ENCODE results near the gene FCHSD2.
"Not testable (repeated sequence)": the region's sequence is repeated elsewhere in the genome, so short reads cannot be mapped to it uniquely, and the experiment has no call there.

Gene FCHSD2

DNA sequence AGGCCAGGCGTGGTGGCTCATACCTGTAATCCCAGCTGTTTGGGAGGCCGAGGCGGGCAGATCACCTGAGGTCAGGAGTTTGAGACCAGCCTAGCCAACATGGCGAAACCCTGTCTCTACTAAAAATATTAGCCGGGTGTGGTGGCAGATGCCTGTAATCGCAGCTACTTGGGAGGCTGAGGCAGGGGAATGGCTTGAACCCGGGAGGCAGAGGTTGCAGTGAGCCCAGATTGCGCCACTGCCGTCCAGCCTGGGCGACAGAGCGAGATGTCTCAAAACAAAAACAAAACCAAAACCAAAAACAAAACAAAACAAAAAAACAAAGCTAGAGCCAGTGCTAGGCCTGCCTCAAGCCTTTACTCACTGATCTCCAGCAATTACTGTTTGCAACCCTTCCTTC lies 314.5 kb downstream of the FCHSD2 start:
- ATAC-seq, H3K4me3 Mint-ChIP-seq, H3K27me3 Mint-ChIP-seq, DNase-seq, H3K9me3 Mint-ChIP-seq, H3K27ac Mint-ChIP-seq: not testable (repeated sequence)
- Mint-ChIP-seq H3K36me3 (ENCODE audit: low read depth) (peaks cover 13% of the 10 kb centered on the region), H3K4me1 (peaks cover 11% of the 10 kb centered on the region)

GRCh38 chr11:72826942-72827480 lies 315.1 kb downstream of the FCHSD2 start:
- ATAC-seq (no peak), DNase-seq (no peak)
- Mint-ChIP-seq H3K4me1 (peaks cover 13% of the 10 kb centered on the region), H3K9me3 (no peaks in the 10 kb centered on the region), H3K4me3 (no peak overlapping the region), H3K27me3 (no peaks in the 10 kb centered on the region), H3K36me3 (ENCODE audit: low read depth) (peaks cover 13% of the 10 kb centered on the region), H3K27ac (peak overlapping the region; percentile 14)

- H3K27ac Mint-ChIP-seq, result no peak overlapping the region
- no peak for ATAC-seq
- no peak for DNase-seq
These were observed 315.8 kb downstream of the FCHSD2 start for GRCh38 chr11:72826191-72826941.

DNA sequence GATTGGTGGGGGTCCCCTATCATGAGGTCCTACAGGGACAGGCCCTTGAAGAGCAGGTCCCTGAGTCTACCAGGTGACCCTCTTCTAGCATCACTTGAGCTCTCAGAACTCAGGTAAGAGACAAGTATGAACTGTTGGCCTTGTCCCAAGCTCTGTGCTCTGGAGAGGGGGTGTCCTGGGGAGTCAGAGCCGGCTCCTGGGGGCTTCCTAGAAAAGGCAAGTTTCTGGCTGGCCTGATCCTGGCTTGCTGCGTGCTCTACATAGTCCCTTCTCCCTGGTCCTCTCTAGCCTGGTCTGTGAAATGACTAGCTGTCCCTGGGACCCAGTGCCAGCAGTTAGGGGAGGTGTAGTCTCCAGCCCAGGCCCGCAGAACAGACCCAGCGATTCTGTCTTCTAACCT lies 316.5 kb downstream of the FCHSD2 start:
- H3K9me3 Mint-ChIP-seq, result no peaks in the 10 kb centered on the region
- H3K4me3 Mint-ChIP-seq, result no peak overlapping the region
- peaks cover 10% of the 10 kb centered on the region for H3K36me3 Mint-ChIP-seq (ENCODE audit: low read depth)
- ATAC-seq (no peak), DNase-seq (no peak)
- no peak overlapping the region for H3K27ac Mint-ChIP-seq
- H3K27me3 Mint-ChIP-seq, result no peaks in the 10 kb centered on the region
- H3K4me1 Mint-ChIP-seq, result peaks cover 17% of the 10 kb centered on the region

More at GRCh38 chr11:72826191-72826941, 315.8 kb downstream of the FCHSD2 start:
- Mint-ChIP-seq H3K27me3 (no peaks in the 10 kb centered on the region), H3K4me1 (peaks cover 13% of the 10 kb centered on the region), H3K36me3 (ENCODE audit: low read depth) (peaks cover 10% of the 10 kb centered on the region), H3K9me3 (no peaks in the 10 kb centered on the region), H3K4me3 (no peak overlapping the region)

GRCh38 chr11:72824811-72825505 lies 317.2 kb downstream of the FCHSD2 start:
- Mint-ChIP-seq H3K36me3 (ENCODE audit: low read depth) (peaks cover 6% of the 10 kb centered on the region), H3K4me1 (peaks cover 22% of the 10 kb centered on the region), H3K27ac (peak overlapping the region; percentile 23), H3K4me3 (no peak overlapping the region), H3K9me3 (no peaks in the 10 kb centered on the region), H3K27me3 (no peaks in the 10 kb centered on the region)
- ATAC-seq (no peak), DNase-seq (no peak)

- Mint-ChIP-seq H3K9me3 (no peaks in the 10 kb centered on the region), H3K36me3 (ENCODE audit: low read depth) (peaks cover 11% of the 10 kb centered on the region), H3K4me1 (peaks cover 22% of the 10 kb centered on the region), H3K4me3 (no peak overlapping the region), H3K27me3 (no peaks in the 10 kb centered on the region), H3K27ac (no peak overlapping the region)
- DNase-seq, result no peak
- no peak for ATAC-seq
These were observed 318.1 kb downstream of the FCHSD2 start for GRCh38 chr11:72824020-72824419.

DNA sequence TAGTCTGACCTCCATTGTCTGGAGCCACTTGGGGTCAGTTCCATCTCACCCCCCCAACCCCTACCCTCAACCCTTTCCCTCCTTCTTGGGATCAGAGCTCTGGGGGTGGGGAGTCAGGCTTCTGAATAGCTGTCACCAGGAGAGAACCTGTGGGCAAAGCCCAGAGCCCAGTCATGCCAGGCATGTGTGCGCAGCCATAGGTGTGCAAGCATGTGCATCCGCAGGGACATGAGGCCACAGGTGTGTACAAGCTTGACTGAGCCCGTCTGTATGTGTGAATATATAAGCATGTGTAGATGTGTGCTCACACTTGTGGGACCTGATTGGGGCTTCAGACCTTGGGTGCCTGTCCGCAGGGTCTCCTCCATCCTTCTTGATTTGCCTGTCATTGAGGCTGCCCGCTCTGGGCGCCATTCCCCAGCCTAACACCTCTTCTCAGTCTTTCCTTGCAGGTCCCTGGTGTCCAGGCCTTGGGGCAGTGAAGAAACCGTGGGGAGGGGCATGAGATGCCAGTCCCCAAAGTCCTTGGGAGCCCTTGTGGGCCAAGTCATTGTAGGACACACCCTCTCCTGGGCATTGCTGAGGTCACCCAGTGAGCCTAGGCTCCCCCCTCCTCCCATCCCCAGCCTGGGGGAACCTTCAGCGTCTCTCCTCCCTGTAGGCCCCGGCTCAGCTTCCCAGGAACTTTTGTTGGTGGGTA lies 318.9 kb downstream of the FCHSD2 start:
- H3K36me3 Mint-ChIP-seq (ENCODE audit: low read depth), result peaks cover 10% of the 10 kb centered on the region

GRCh38 chr11:72821920-72822799 lies 320.0 kb downstream of the FCHSD2 start:
- Mint-ChIP-seq H3K27ac (peak overlapping the region; percentile 84), H3K9me3 (no peaks in the 10 kb centered on the region), H3K36me3 (ENCODE audit: low read depth) (peaks cover 14% of the 10 kb centered on the region), H3K4me3 (peak overlapping the region; percentile 68), H3K27me3 (no peaks in the 10 kb centered on the region), H3K4me1 (peaks cover 24% of the 10 kb centered on the region)
- DNase-seq, result peak; percentile 88
- peak; percentile 73 for ATAC-seq

More for the DNA sequence above, 318.9 kb downstream of the FCHSD2 start:
- H3K27me3 Mint-ChIP-seq, result no peaks in the 10 kb centered on the region
- no peak for DNase-seq
- H3K9me3 Mint-ChIP-seq, result no peaks in the 10 kb centered on the region
- H3K27ac Mint-ChIP-seq, result no peak overlapping the region
- peaks cover 23% of the 10 kb centered on the region for H3K4me1 Mint-ChIP-seq
- H3K4me3 Mint-ChIP-seq, result peak overlapping the region; percentile 54
- no peak for ATAC-seq

GRCh38 chr11:72821221-72821919 lies 320.7 kb downstream of the FCHSD2 start:
- peak overlapping the region; percentile 46 for H3K27ac Mint-ChIP-seq
- ATAC-seq, result no peak
- DNase-seq, result no peak
- H3K9me3 Mint-ChIP-seq, result no peaks in the 10 kb centered on the region
- peaks cover 29% of the 10 kb centered on the region for H3K4me1 Mint-ChIP-seq
- H3K4me3 Mint-ChIP-seq, result peak overlapping the region; percentile 17
- no peaks in the 10 kb centered on the region for H3K27me3 Mint-ChIP-seq
- H3K36me3 Mint-ChIP-seq (ENCODE audit: low read depth), result peaks cover 12% of the 10 kb centered on the region

- peaks cover 36% of the 10 kb centered on the region for H3K4me1 Mint-ChIP-seq
- H3K9me3 Mint-ChIP-seq, result no peaks in the 10 kb centered on the region
- no peaks in the 10 kb centered on the region for H3K27me3 Mint-ChIP-seq
- H3K4me3 Mint-ChIP-seq, result no peak overlapping the region
- DNase-seq, result no peak
- peak overlapping the region; percentile 46 for H3K27ac Mint-ChIP-seq
- H3K36me3 Mint-ChIP-seq (ENCODE audit: low read depth), result peaks cover 12% of the 10 kb centered on the region
- ATAC-seq, result no peak
These were observed 321.5 kb downstream of the FCHSD2 start for GRCh38 chr11:72820439-72821139.

- H3K27ac Mint-ChIP-seq, result no peak overlapping the region
- H3K27me3 Mint-ChIP-seq, result no peaks in the 10 kb centered on the region
- H3K9me3 Mint-ChIP-seq, result no peaks in the 10 kb centered on the region
- H3K4me3 Mint-ChIP-seq, result no peak overlapping the region
- ATAC-seq (no peak), DNase-seq (no peak)
- peaks cover 12% of the 10 kb centered on the region for H3K36me3 Mint-ChIP-seq (ENCODE audit: low read depth)
- peaks cover 41% of the 10 kb centered on the region for H3K4me1 Mint-ChIP-seq
These were observed 323.1 kb downstream of the FCHSD2 start for GRCh38 chr11:72818971-72819370.

GRCh38 chr11:72817966-72818365 lies 324.2 kb downstream of the FCHSD2 start:
- no peak for ATAC-seq
- DNase-seq, result no peak
- peaks cover 40% of the 10 kb centered on the region for H3K4me1 Mint-ChIP-seq
- peaks cover 13% of the 10 kb centered on the region for H3K36me3 Mint-ChIP-seq (ENCODE audit: low read depth)
- H3K27me3 Mint-ChIP-seq, result no peaks in the 10 kb centered on the region
- H3K27ac Mint-ChIP-seq, result no peak overlapping the region
- H3K4me3 Mint-ChIP-seq, result no peak overlapping the region
- H3K9me3 Mint-ChIP-seq, result no peaks in the 10 kb centered on the region

DNA sequence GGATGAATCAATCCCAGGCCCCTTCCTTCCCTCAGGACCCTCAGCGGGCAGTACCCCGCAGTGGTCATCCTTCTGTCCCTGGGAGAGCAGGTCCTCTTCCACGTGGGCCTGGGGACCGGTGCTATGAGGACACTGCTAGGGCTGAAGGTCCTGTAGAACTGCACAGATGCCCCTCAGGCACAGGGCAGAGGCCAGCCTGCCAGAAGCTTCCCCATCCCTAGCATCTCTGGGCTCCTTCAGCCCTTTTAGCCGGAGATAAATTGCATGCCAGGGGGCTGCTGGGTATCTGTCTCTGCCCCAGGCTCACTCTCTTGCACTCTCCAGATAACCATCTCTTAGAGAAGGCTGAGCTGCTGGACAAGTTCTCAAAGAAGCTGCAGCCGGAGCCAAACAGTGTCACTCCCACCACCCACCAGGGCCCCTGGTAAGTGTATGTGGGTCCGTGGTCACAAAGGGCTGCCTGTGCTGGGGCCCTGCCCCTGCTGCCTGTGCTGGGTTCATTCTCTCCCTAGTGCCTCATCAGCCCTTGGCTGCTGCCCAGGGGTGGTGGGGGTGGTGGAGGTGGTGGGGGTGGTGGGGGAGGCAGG lies 325.6 kb downstream of the FCHSD2 start:
- H3K4me3 Mint-ChIP-seq, result peak overlapping the region; percentile 93
- no peaks in the 10 kb centered on the region for H3K27me3 Mint-ChIP-seq
- ATAC-seq (no peak), DNase-seq (no peak)
- H3K4me1 Mint-ChIP-seq, result peaks cover 47% of the 10 kb centered on the region
- H3K9me3 Mint-ChIP-seq, result no peaks in the 10 kb centered on the region
- peak overlapping the region; percentile 95 for H3K27ac Mint-ChIP-seq
- peaks cover 24% of the 10 kb centered on the region for H3K36me3 Mint-ChIP-seq (ENCODE audit: low read depth)

Measured in activated naive CD8-positive, alpha-beta T cell treated with anti-CD3 and anti-CD28 coated beads, Interleukin-2, amount 50 U/mL, for 24 hours (primary cell).